DND-41 (cell line): ENCODE data around the gene PIGO.

Source experiments
- ATAC-seq: fragments of 200-7000 bp; cut with Tn5 transposase; 3 replicates; pipeline ENCODE4 v1.9.1; 2021; ENCODE audit warnings: low read depth; ENCODE audit not compliant: insufficient read depth
- DNase-seq: peaks from one replicate; pipeline ENCODE4 v3.0.0-alpha.2; 2020
- H2AFZ ChIP-seq: 2 replicates; pipeline ENCODE4 v1.6.0; 2012; ENCODE audit warnings: low read depth, low read length
- H3K27ac ChIP-seq: 2 replicates; pipeline ENCODE4 v1.5.1; 2012; ENCODE audit warnings: low read length, inconsistent platforms
- H3K27me3 ChIP-seq: fragments of 200-600 bp; sonication (generic); 2 replicates; pipeline ENCODE4 v1.6.0; 2012; ENCODE audit warnings: low read length, mild to moderate bottlenecking, inconsistent platforms; ENCODE audit not compliant: insufficient read depth, poor library complexity
- H3K36me3 ChIP-seq: 2 replicates; pipeline ENCODE4 v1.5.1; 2012; ENCODE audit warnings: low read length, inconsistent platforms; ENCODE audit not compliant: insufficient read depth
- H3K4me1 ChIP-seq: 2 replicates; pipeline ENCODE4 v1.5.1; 2012; ENCODE audit warnings: mild to moderate bottlenecking, low read length; ENCODE audit not compliant: insufficient read depth
- H3K4me2 ChIP-seq: 2 replicates; pipeline ENCODE4 v1.6.0; 2012; ENCODE audit warnings: mild to moderate bottlenecking, moderate library complexity, low read length, inconsistent platforms; ENCODE audit not compliant: insufficient read depth
- H3K4me3 ChIP-seq, 2 experiments: fragments of 200-600 bp in 1 of 2; shearing (Covaris generic) in 1 of 2; 2 replicates each; pipeline ENCODE4 v1.5.1; 2012 to 2016; ENCODE audit warnings: inconsistent platforms in 2 of 2, low read length in 2 of 2, mild to moderate bottlenecking in 2 of 2, low read depth in 1 of 2, moderate library complexity in 1 of 2
- H3K79me2 ChIP-seq: 2 replicates; pipeline ENCODE4 v1.6.0; 2012; ENCODE audit warnings: low read length, inconsistent platforms; ENCODE audit not compliant: insufficient read depth
- H3K9ac ChIP-seq: 2 replicates; pipeline ENCODE4 v1.6.0; 2012; ENCODE audit warnings: low read depth, mild to moderate bottlenecking, inconsistent platforms, low read length, moderate library complexity
- H3K9me3 ChIP-seq: 2 replicates; pipeline ENCODE4 v1.5.1; 2012; ENCODE audit warnings: low read length, moderate library complexity, mild to moderate bottlenecking, inconsistent platforms; ENCODE audit not compliant: insufficient read depth, severe bottlenecking
- H4K20me1 ChIP-seq: 2 replicates; pipeline ENCODE4 v1.6.0; 2012; ENCODE audit warnings: low read length; ENCODE audit not compliant: insufficient read depth
- CTCF ChIP-seq: IDR thresholded peaks from 2 replicates; pipeline ENCODE4 v1.5.1; 2012; ENCODE audit warnings: borderline replicate concordance, low read length, moderate library complexity, mild to moderate bottlenecking; ENCODE audit not compliant: poor library complexity, severe bottlenecking; ENCODE audit errors: extremely low read depth
- EZH2 ChIP-seq: IDR thresholded peaks from 3 replicates; pipeline ENCODE4 v1.6.1; 2012; ENCODE audit warnings: borderline replicate concordance, low read depth, mild to moderate bottlenecking, moderate library complexity, low read length, inconsistent platforms; ENCODE audit not compliant: severe bottlenecking

PIGO gene

GRCh38 chr9:35060548-35061207 lies 35.7 kb downstream of the PIGO start:
- H3K4me2 ChIP-seq = no peak overlapping the region
- H3K4me3 ChIP-seq = no peak overlapping the region
- H3K79me2 ChIP-seq = peaks cover 9% of the 10 kb centered on the region; the same call in 1 of the 2 replicates

GRCh38 chr9:35059438-35059837 lies 37.0 kb downstream of the PIGO start:
- H3K4me2 ChIP-seq = no peak overlapping the region

More at GRCh38 chr9:35060548-35061207, 35.7 kb downstream of the PIGO start:
- peaks cover 98% of the 10 kb centered on the region for H3K36me3 ChIP-seq
- no peaks in the 10 kb centered on the region for H3K27me3 ChIP-seq
- DNase-seq = no peak
- no peaks in the 10 kb centered on the region for H3K9me3 ChIP-seq
- H2AFZ ChIP-seq = no peak overlapping the region
- peaks cover 30% of the 10 kb centered on the region; the same call in 1 of the 2 replicates for H4K20me1 ChIP-seq
- no peaks in the 10 kb centered on the region for H3K4me1 ChIP-seq
- TF ChIP-seq EZH2 (no peak), CTCF (no peak)
- ATAC-seq = no peak
- no peak overlapping the region for H3K9ac ChIP-seq
- no peak overlapping the region for H3K27ac ChIP-seq

GRCh38 chr9:35057271-35057620 lies 39.1 kb downstream of the PIGO start:
- no peak overlapping the region for H3K4me3 ChIP-seq
- H3K4me2 ChIP-seq = no peak overlapping the region
- ATAC-seq (no peak), DNase-seq (no peak)
- H3K79me2 ChIP-seq = no peaks in the 10 kb centered on the region
- H3K36me3 ChIP-seq = peaks cover 88% of the 10 kb centered on the region
- no peak for TF ChIP-seq CTCF
- no peak for TF ChIP-seq EZH2
- H3K27ac ChIP-seq = no peak overlapping the region
- peaks cover 25% of the 10 kb centered on the region; the same call in 1 of the 2 replicates for H4K20me1 ChIP-seq
- no peaks in the 10 kb centered on the region for H3K27me3 ChIP-seq
- H3K9me3 ChIP-seq = no peaks in the 10 kb centered on the region
- no peaks in the 10 kb centered on the region for H3K4me1 ChIP-seq
- H2AFZ ChIP-seq = no peak overlapping the region
- H3K9ac ChIP-seq = no peak overlapping the region

More at GRCh38 chr9:35059438-35059837, 37.0 kb downstream of the PIGO start:
- DNase-seq = no peak
- no peak overlapping the region for H3K9ac ChIP-seq
- H3K4me1 ChIP-seq = no peaks in the 10 kb centered on the region
- no peak overlapping the region for H2AFZ ChIP-seq
- H3K27me3 ChIP-seq = no peaks in the 10 kb centered on the region
- ATAC-seq = no peak
- H3K9me3 ChIP-seq = no peaks in the 10 kb centered on the region
- no peak overlapping the region for H3K27ac ChIP-seq
- 0 out of 2 replicates have a peak, but pooled peaks cover 4% of the 10 kb centered on the region for H3K79me2 ChIP-seq
- H4K20me1 ChIP-seq = peaks cover 30% of the 10 kb centered on the region; the same call in 1 of the 2 replicates
- peaks cover 93% of the 10 kb centered on the region for H3K36me3 ChIP-seq
- no peak overlapping the region for H3K4me3 ChIP-seq
- TF ChIP-seq EZH2 = no peak
- TF ChIP-seq CTCF = no peak
